K562 (cell line): Measurements from ENCODE around the gene USP13. TPM values are rescaled to one million over a fixed set of nuclear protein-coding genes. Genes with fewer than 3 reads are reported as not detected.

Experiments
- ARID1B ChIP-seq: fragments of 450-650 bp; IDR thresholded peaks from 2 replicates; pipeline ENCODE4 v1.6.1; 2016; ENCODE audit warnings: antibody characterized with exemption, mild to moderate bottlenecking, inconsistent platforms
- CXXC5 ChIP-seq: fragments of 250-450 bp; sonication (Bioruptor Pico); IDR thresholded peaks from 2 replicates; pipeline ENCODE4 v1.8.0; 2022; ENCODE audit warnings: inconsistent platforms, mild to moderate bottlenecking, moderate library complexity
- E2F4 ChIP-seq: sonication (generic); formaldehyde crosslinking; IDR thresholded peaks from 2 replicates; pipeline ENCODE4 v1.8.0; 2022; ENCODE audit warnings: mild to moderate bottlenecking, low read depth, missing genetic modification reagents
- E2F5 ChIP-seq: sonication (generic); formaldehyde crosslinking; IDR thresholded peaks from 2 replicates; pipeline ENCODE4 v1.8.0; 2022; ENCODE audit warnings: mild to moderate bottlenecking, missing genetic modification reagents
- THRA ChIP-seq: fragments of 450-650 bp; IDR thresholded peaks from 2 replicates; pipeline ENCODE4 v1.6.1; 2017; ENCODE audit warnings: mild to moderate bottlenecking, moderate library complexity
- ZNF717 ChIP-seq: fragments of 250-450 bp; sonication (Bioruptor Pico); IDR thresholded peaks from 2 replicates; pipeline ENCODE4 v1.5.0; 2021
- polyA plus RNA-seq, 8 experiments: library from polyadenylated mRNA; depleted of rRNA in 4 of 8; stranded (reverse) in 5 of 8; unstranded in 3 of 8; fragments of >200 nt; fragmentation: Nextera tagmentation in 2 of 8; fragmentation: Illumina TruSeq in 1 of 8; extraction: Ambion mirVana in 2 of 8; extraction: Trizol in 1 of 8; gene quantifications; 2 replicates each; pipeline versions ENCODE4 v1.2.1 to v1.2.3, GENCODE V29; 2011 to 2014; ENCODE audit warnings: inconsistent platforms in 1 of 8, missing spikeins in 1 of 8
- total RNA-seq, 7 experiments: library from RNA; depleted of rRNA in 6 of 7; stranded (reverse); fragments of >200 nt in 6 of 7; fragmentation: Illumina TruSeq in 2 of 7; extraction: Trizol in 2 of 7; gene quantifications; 2 replicates each; pipeline versions ENCODE4 v1.2.1 to v1.2.3, GENCODE V29; 2011 to 2021; ENCODE audit warnings: low replicate concordance in 1 of 7
- TF ChIP-seq, protein P1 (sequence below): fragments of 250-450 bp; sonication (Bioruptor Pico); IDR thresholded peaks from 2 replicates; pipeline ENCODE4 v1.9.0; 2021; ENCODE audit warnings: mild to moderate bottlenecking, inconsistent platforms

Gene USP13
- total and polyA plus RNA-seq, 9 of the 15 experiments (the other 6 are each of a cell fraction or from before 2014, with no cell fraction given), result 0.11 to 2.3 (median 0.51) TPM

- TF ChIP-seq E2F5 (CRISPR knock-in tag) (no peak), E2F4 (CRISPR knock-in tag) (no peak), CXXC5 (CRISPR knock-in tag) (no peak), ARID1B (0 out of 2 replicates have a peak, but pooled peaks have one; percentile 19), ZNF717 (no peak), THRA (no peak)
- TF ChIP-seq, protein P1, sequence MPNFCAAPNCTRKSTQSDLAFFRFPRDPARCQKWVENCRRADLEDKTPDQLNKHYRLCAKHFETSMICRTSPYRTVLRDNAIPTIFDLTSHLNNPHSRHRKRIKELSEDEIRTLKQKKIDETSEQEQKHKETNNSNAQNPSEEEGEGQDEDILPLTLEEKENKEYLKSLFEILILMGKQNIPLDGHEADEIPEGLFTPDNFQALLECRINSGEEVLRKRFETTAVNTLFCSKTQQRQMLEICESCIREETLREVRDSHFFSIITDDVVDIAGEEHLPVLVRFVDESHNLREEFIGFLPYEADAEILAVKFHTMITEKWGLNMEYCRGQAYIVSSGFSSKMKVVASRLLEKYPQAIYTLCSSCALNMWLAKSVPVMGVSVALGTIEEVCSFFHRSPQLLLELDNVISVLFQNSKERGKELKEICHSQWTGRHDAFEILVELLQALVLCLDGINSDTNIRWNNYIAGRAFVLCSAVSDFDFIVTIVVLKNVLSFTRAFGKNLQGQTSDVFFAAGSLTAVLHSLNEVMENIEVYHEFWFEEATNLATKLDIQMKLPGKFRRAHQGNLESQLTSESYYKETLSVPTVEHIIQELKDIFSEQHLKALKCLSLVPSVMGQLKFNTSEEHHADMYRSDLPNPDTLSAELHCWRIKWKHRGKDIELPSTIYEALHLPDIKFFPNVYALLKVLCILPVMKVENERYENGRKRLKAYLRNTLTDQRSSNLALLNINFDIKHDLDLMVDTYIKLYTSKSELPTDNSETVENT (CRISPR knock-in tag), result no peak
These were observed 43.7 kb upstream of the USP13 start (continued) for GRCh38 chr3:179608931-179609720.
